GM19025 (cell line): Measurements from ENCODE around the gene CACNG7.
A peak's percentile ranks its signal among the peaks of the same experiment; 100 is the strongest.

ENCODE experiments used
- ATAC-seq: cut with Tn5 transposase; IDR thresholded peaks from one replicate; pipeline ENCODE4 v1.9.1; 2021; ENCODE audit warnings: mild to moderate bottlenecking, low read depth, moderate library complexity; ENCODE audit not compliant: unreplicated experiment

The CACNG7 gene

DNA sequence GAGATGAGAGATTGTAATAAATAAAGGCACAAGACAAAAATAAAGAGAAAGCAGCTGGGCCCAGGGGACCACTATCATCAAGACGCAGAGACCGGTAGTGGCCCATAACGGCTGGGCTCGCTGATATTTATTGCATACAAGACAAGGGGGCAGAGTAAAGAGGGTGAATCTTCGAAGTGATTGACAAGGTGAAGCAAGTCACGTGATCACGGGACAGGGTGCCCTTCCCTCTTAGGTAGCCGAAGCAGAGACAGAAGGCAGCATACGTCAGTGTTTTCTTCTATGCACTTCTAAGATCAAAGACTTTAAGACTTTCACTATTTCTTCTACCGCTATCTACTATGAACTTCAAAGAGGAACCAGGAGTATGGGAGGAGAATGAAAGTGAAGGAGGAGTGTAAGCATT is 31.7 kb upstream of the CACNG7 start:
- ATAC-seq = no peak

GRCh38 chr19:53878776-53879139 is 30.3 kb upstream of the CACNG7 start:
- no peak for ATAC-seq

- ATAC-seq = peak; percentile 95
Measured at GRCh38 chr19:53879140-53880081, 29.7 kb upstream of the CACNG7 start.

GRCh38 chr19:53880711-53881481 is 28.2 kb upstream of the CACNG7 start:
- no peak for ATAC-seq

DNA sequence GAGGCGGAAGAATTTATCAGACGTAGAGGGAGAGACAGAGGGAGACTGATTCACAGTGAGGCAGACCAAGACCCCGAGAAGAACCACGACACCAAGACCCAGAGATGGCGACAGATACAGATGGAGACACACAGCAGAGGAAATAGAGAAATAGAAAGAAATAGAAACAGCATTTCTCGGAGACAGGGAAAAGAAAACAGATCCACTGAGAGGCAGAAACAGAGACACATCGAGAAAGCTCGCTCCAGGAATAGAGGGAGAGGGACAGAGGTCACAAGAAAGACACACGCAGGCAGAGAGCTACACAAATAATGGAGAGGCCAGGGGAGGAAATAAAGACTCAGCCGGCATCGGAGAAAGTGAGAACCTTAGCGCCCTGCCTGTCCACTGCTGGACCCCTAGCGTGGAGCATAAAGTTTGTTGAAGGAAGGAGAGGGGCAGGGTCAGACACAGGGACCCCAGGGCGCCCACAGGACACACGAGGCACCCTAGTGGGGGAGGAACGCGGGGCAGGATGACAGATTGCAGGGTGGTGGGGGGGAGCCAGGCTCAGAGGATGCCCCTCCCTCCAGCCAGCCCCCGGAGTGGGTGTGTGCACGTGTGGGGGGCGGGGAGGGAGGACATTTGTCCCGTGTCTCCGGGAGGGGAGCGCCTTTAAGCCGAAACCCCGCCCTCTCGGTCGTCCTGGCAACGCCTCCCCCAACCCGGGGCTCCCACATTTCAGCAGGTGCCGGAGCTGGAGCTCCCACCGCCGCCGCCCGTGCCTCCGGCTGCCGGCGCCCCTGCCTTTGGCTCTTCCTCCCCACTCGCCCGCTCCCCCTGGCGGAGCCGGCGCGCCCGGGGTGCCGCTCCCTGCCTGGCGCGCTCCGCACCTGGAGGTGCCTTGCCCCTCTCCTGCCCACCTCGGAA is 27.3 kb upstream of the CACNG7 start, which contains the start of gene PRKCG:
Gene PRKCG, plus strand, starts transcription at position 716 of the 909 bp plus-strand sequence. CDS start 298 bp downstream, outside the sequence.
- ATAC-seq = no peak

DNA sequence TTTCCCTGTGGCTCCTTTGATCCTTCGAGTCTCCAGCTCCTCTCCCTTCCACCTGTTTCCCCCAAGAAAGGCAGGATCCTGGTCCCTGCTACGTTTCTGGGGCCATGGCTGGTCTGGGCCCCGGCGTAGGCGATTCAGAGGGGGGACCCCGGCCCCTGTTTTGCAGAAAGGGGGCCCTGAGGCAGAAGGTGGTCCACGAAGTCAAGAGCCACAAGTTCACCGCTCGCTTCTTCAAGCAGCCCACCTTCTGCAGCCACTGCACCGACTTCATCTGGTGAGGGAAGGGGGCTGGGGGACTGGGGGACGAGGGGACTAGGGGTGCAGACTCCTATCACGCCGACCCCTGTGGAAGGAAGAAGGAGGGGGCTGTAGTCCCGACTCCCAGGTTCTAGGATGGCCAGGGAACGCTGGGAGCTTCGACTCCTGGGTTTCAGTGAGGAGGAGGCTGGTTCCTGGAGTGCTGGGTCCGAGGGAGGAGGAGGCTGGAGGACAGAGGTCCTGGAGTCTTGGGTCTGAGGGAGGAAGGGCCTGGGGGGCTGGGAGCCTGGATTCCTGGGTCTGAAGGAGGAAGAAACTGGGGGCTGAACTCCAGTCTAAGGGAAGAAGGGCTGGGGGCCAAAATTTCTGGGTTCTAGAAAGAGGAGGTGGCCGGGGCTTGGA is 26.6 kb upstream of the CACNG7 start:
- ATAC-seq = no peak

DNA sequence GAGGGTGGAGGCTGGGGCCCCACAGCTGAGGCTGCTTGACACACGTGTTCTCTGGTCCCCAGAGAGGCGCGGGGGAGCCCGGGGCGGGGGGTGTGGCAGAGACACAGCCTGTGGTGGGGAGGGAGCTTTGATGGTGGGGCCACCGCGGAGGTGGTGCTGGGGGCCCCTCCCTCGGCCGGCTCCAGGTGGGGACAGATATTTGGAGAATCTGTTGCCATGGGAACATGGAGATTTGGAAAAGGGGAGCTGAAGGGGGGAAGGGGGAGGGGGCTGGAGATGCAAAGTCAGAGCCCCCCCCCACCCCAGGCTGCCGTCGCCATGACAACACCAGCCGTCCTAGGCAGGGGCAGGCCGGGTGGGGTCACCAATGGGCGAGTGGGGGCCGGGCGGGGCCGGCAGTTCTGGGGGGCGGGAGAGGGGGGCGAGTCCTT is 25.8 kb upstream of the CACNG7 start:
- no peak for ATAC-seq

DNA sequence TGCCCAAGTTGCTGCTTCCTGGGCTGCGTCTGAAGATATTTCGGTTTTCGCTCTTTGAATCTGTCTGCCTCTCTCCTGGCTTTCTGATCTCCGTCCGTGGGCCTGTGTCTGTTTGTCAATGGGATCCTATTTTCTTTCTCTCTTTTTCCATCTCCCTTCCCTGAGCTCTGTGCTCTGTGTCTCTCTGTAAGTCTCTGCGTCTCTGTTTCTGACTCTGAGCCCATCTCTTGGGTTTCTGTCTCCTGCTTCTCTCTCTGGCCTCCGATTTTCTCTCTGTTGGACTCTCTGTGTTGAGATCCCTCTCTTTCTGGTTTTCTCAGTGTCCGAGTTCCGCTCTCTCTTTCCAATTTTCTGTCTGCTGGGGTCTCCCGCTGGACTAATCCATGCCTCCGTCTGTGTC is 25.3 kb upstream of the CACNG7 start:
- no peak for ATAC-seq

GRCh38 chr19:53884256-53884655 is 24.8 kb upstream of the CACNG7 start:
- ATAC-seq = no peak

- ATAC-seq = no peak
Measured at GRCh38 chr19:53885036-53885435, 24.0 kb upstream of the CACNG7 start.

DNA sequence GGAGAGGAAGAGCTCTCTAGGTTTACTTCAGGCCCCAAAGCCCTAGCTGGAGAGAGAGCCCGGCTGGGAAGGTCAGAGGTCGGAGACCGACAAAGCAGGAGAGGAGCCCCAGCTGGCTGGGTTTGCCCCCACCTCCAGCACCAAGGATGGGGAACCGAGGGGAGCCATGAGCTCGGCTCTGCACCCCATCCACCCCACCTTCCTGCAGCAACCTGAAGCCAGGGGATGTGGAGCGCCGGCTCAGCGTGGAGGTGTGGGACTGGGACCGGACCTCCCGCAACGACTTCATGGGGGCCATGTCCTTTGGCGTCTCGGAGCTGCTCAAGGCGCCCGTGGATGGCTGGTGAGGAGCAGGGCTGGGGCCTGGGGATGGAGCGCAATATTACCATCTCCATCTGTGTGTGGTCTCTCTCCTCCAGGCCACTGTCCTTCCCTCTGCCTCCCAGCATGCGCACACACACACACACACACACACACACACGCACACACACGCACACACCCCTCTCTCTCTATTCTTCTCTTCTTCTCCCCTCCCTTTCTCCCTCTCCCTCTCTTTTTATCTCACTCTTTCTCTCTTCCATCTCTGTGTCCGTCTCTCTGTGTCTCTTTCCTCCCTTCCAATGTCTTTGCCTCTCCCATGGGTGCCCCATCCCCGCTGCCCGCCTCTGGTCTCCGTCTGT is 16.6 kb upstream of the CACNG7 start:
- no peak for ATAC-seq

DNA sequence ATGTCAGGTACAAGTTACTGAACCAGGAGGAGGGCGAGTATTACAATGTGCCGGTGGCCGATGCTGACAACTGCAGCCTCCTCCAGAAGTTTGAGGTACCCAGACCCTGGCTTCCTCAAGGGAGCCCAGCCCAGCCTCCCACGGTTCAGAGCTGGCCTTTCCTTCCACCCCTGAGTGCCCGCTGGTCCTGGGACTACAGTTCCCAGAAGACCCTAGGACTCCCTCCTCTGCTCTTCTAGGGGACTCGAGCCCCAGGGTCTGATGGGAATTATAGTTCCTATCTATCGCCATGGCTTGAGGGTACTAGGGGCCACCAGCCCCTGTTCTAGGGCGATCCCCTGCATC is 16.1 kb upstream of the CACNG7 start:
- ATAC-seq = no peak

GRCh38 chr19:53894707-53895106 is 14.4 kb upstream of the CACNG7 start:
- no peak for ATAC-seq

- ATAC-seq = no peak
Measured at GRCh38 chr19:53896682-53897081, 12.4 kb upstream of the CACNG7 start.

DNA sequence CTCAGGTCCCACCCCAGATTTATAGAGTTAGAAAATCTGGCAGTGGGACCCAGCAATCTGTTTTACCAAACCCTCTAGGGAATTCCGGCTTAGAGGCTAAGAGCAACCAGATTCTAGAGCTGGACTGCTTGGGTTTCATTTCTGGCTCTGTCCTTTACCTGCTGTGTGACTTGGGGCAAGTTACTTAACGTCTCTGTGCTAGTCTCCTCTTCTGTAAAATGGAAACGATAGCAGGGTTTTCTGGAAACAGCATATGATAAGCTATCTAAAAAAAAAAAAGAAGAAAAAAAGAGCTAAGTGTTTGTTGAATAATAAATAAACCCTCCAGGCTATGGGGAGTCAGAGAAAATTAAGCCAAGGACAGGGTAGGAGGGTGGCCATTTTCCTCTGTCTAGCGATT is 11.6 kb upstream of the CACNG7 start:
- ATAC-seq = no peak

DNA sequence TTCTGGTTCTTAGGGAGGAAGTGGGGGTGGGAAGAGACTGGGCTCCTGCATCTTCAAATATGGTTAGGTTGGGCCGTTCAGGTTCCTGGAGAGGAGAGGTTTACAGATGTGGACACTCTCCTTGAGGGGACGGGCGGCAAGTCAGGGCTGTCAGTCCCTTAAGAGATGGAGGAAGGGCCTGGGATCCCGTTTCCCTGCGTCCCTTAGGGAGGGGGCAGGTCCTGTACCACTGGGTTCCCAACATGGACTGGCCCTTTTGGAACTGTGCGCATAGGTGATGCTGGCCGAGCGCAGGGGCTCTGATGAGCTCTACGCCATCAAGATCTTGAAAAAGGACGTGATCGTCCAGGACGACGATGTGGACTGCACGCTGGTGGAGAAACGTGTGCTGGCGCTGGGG is 10.9 kb upstream of the CACNG7 start:
- no peak for ATAC-seq

GRCh38 chr19:53898636-53899341 is 10.3 kb upstream of the CACNG7 start:
- ATAC-seq = no peak

DNA sequence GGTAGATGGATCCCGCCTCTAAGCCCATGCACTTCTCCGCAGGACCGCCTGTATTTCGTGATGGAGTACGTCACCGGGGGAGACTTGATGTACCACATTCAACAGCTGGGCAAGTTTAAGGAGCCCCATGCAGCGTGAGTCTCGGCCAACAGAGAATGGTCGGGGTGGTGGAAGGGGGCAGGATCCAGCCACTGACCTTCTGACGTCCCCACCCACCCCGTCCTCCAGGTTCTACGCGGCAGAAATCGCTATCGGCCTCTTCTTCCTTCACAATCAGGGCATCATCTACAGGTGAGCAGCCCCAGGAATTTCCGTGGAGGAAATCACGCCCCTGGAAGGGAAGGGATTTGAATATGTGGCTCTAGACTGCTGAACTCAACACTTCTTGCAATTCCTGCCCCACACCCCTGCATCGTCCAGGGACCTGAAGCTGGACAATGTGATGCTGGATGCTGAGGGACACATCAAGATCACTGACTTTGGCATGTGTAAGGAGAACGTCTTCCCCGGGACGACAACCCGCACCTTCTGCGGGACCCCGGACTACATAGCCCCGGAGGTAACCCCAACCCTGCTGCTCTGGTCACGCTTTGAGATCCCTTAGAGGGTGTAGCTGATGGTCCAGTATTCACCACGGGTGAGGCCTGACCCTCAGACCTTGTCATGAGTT is 8.8 kb upstream of the CACNG7 start:
- no peak for ATAC-seq
